Measurements from ENCODE around the gene EDEM2.
"Not testable (repeated sequence)": the region's sequence is repeated elsewhere in the genome, so short reads cannot be mapped to it uniquely, and the experiment has no call there.

EDEM2 gene

DNA sequence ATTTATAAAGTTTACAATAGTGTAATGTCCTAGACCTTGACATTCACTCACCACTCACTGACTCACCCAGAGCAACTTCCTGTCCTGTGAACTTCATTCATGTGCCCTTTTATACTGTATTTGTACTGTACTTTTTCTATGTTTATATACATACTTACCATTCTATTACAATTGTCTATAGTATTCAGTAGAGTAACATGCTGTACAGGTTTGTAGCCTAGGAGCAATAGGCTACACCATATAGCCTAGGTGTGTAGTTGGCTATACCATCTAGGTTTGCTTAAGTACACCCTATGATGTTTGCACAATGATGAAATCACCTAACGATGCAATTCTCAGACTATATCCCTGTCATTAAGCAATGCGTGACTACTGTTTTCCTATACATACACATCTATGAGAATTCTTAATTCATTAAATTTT, 17.5 kb downstream of the EDEM2 start:
- H3K4me1 ChIP-seq (ENCODE audit: control insufficient read depth, insufficient read depth, low read length), result no peaks in the 10 kb centered on the region
- H3K27me3 ChIP-seq (ENCODE audit: control insufficient read depth, insufficient read depth, low read length), result no peaks in the 10 kb centered on the region
- WGBS (ENCODE audit: insufficient coverage, insufficient read length), result 100% methylated on average over 1 of the region's 2 CpGs
- no peak for DNase-seq (ENCODE audit: low read depth, low spot score)
- no peak overlapping the region for H3K27ac ChIP-seq (ENCODE audit: low read length)
- H3K4me3 ChIP-seq (ENCODE audit: low read length), result no peak overlapping the region
- no peaks in the 10 kb centered on the region for H3K9me3 ChIP-seq (ENCODE audit: control insufficient read depth, insufficient read depth, low read length)
- peaks cover 8% of the 10 kb centered on the region for H3K36me3 ChIP-seq (ENCODE audit: control insufficient read depth, insufficient read depth, low read length)

DNA sequence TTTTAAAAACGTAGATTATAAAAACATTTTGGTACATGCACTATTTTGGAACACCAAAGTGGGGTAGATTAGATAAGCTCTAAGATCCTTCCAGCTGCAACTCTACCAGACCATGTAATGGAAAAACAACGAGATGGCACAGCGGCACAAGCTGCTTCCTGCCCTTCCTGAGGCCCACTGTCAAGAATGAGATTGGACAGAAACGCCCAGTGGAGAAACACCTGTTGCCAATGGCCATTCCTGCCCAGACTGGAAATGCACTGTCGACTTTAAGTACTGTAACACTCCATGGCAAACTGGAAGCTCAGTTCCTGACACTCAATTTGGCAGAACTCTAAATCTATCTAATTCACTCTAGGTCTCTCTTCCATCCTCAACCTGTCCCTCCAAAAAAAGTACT, 21.4 kb downstream of the EDEM2 start:
- H3K27me3 ChIP-seq (ENCODE audit: control insufficient read depth, insufficient read depth, low read length), result no peaks in the 10 kb centered on the region
- peaks cover 12% of the 10 kb centered on the region; the same call in 1 of the 2 replicates for H3K36me3 ChIP-seq (ENCODE audit: control insufficient read depth, insufficient read depth, low read length)
- H3K9me3 ChIP-seq (ENCODE audit: control insufficient read depth, insufficient read depth, low read length), result no peaks in the 10 kb centered on the region
- no peak for DNase-seq (ENCODE audit: low read depth, low spot score)
- no peak overlapping the region for H3K4me3 ChIP-seq (ENCODE audit: low read length)
- WGBS (ENCODE audit: insufficient coverage, insufficient read length), result no CpG with 5 or more reads among the region's 5 CpGs
- H3K27ac ChIP-seq (ENCODE audit: low read length), result no peak overlapping the region
- H3K4me1 ChIP-seq (ENCODE audit: control insufficient read depth, insufficient read depth, low read length), result no peaks in the 10 kb centered on the region

DNA sequence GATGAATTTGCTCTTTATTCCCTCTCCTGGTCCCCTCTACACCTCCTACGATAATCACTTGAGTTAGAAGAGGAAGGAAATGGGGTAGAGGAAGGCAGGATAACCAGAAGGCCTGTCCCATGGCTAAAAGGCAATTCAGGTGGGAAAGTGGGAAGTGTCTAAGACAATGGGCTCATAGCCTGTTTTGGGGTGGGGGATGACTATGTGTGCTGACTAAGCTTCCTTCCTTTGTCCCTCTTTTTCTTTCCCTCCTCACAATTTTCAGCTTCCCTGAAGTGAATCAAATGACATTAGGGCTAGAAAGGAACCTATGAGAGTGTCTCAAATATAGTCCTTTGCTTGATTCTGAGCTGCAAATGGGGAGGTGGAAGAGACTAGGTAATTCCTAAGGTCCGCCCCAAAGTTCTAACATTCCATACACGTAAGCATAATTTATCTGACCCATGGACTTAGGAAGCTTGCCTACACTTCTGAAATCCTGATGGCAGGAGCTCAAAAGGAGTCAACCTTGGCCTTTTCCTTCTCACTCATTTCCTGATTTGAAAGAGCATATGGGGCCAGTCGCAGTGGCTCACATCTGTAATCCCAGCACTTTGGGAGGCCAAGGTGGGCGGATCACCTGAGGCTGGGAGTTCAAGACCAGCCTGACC, 24.3 kb downstream of the EDEM2 start:
- WGBS (ENCODE audit: insufficient coverage, insufficient read length), result no CpG with 5 or more reads among the region's 5 CpGs
- H3K4me3 ChIP-seq (ENCODE audit: low read length), result no peak overlapping the region
- no peak overlapping the region for H3K27ac ChIP-seq (ENCODE audit: low read length)
- H3K9me3 ChIP-seq (ENCODE audit: control insufficient read depth, insufficient read depth, low read length), result no peaks in the 10 kb centered on the region
- H3K27me3 ChIP-seq (ENCODE audit: control insufficient read depth, insufficient read depth, low read length), result no peaks in the 10 kb centered on the region
- H3K4me1 ChIP-seq (ENCODE audit: control insufficient read depth, insufficient read depth, low read length), result no peaks in the 10 kb centered on the region
- DNase-seq (ENCODE audit: low read depth, low spot score), result no peak
- H3K36me3 ChIP-seq (ENCODE audit: control insufficient read depth, insufficient read depth, low read length), result peaks cover 12% of the 10 kb centered on the region; the same call in 1 of the 2 replicates

DNA sequence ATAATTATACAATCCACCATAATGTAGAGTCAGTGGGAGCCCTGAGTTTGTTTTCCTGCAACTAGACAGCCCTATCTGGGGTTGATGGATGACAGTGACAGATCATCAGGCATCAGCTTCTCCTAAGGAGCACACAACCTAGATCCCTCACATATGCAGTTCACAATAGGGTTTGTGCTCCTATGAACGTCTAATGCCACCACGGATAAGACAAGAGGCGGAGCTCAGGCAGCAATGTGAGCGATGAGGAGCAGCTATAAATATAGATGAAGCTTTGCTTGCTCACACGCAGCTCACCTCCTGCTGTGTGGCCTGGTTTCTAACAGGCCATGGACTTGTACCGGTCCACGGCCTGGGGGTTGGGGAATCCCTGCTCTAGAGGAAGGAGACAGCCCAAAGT, 25.9 kb downstream of the EDEM2 start:
- Histone ChIP-seq H3K9me3 (ENCODE audit: control insufficient read depth, insufficient read depth, low read length) (no peaks in the 10 kb centered on the region), H3K27ac (ENCODE audit: low read length) (no peak overlapping the region), H3K36me3 (ENCODE audit: control insufficient read depth, insufficient read depth, low read length) (peaks cover 10% of the 10 kb centered on the region; the same call in 1 of the 2 replicates), H3K4me1 (ENCODE audit: control insufficient read depth, insufficient read depth, low read length) (no peaks in the 10 kb centered on the region), H3K4me3 (ENCODE audit: low read length) (no peak overlapping the region), H3K27me3 (ENCODE audit: control insufficient read depth, insufficient read depth, low read length) (no peaks in the 10 kb centered on the region; the same call in 1 of the 2 replicates)
- WGBS (ENCODE audit: insufficient coverage, insufficient read length), result no CpG with 5 or more reads among the region's 7 CpGs
- DNase-seq (ENCODE audit: low read depth, low spot score), result no peak

DNA sequence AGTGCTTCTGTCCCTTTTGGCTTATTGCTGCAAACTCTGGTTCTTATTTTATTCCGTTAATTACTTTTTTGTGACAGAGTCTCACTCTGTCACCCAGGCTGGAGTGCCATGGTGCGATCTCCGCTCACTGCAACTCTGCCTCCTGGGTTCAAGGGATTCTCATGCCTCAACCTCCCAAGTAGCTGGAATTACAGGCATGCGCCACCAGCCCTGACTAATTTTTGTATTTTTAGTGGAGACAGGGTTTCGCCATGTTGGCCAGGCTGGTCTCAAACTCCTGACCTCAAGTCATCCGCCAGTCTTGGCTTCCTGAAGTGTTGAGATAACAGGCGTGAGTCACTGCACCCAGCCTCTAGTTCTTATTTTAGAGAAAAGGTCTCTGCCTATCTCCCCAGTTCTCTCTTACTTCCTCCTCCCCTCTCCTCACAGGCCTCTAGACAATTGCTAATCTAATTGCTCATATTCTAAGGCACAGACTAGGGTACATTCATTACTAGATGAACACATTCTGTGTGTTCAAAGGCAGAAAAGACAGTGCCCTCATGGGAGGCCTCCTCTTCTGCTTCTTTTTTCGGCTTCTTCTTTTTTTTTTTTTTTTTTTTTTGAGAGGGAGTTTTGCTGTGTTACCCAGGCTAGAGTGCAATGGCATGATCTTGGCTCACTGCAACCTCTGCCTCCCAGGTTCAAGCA, 27.0 kb downstream of the EDEM2 start:
- peaks cover 11% of the 10 kb centered on the region; the same call in 1 of the 2 replicates for H3K36me3 ChIP-seq (ENCODE audit: control insufficient read depth, insufficient read depth, low read length)
- WGBS (ENCODE audit: insufficient coverage, insufficient read length), result no CpG with 5 or more reads among the region's 8 CpGs
- no peak for DNase-seq (ENCODE audit: low read depth, low spot score)
- H3K27me3 ChIP-seq (ENCODE audit: control insufficient read depth, insufficient read depth, low read length), result no peaks in the 10 kb centered on the region; the same call in 1 of the 2 replicates
- no peaks in the 10 kb centered on the region for H3K4me1 ChIP-seq (ENCODE audit: control insufficient read depth, insufficient read depth, low read length)
- H3K4me3 ChIP-seq (ENCODE audit: low read length), result no peak overlapping the region
- no peak overlapping the region for H3K27ac ChIP-seq (ENCODE audit: low read length)
- no peaks in the 10 kb centered on the region for H3K9me3 ChIP-seq (ENCODE audit: control insufficient read depth, insufficient read depth, low read length)

DNA sequence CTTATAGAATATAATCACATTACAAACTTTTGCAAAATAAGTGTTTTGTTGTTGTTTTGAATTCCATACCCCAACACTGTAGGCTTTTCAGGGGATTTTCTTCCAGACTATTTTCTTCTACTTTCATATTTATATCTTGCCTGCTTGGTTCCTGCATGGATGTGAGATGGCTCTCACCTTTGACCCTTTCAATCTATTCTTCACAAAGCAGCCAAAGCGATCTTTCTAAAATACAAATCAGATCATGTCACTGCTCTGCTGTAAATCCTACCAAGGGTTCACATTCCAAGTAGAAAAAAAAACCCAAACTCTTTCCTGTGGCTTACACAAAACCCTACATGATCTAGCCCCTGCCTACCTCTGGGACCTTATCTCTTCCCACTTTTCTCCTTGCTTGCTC, 29.5 kb downstream of the EDEM2 start:
- no peak for DNase-seq (ENCODE audit: low read depth, low spot score)
- H3K4me3 ChIP-seq (ENCODE audit: low read length), result no peak overlapping the region
- peaks cover 5% of the 10 kb centered on the region; the same call in 1 of the 2 replicates for H3K36me3 ChIP-seq (ENCODE audit: control insufficient read depth, insufficient read depth, low read length)
- WGBS (ENCODE audit: insufficient coverage, insufficient read length), result no CpG with 5 or more reads among the region's 1 CpG
- H3K27ac ChIP-seq (ENCODE audit: low read length), result no peak overlapping the region
- no peaks in the 10 kb centered on the region; the same call in 1 of the 2 replicates for H3K27me3 ChIP-seq (ENCODE audit: control insufficient read depth, insufficient read depth, low read length)
- no peaks in the 10 kb centered on the region for H3K4me1 ChIP-seq (ENCODE audit: control insufficient read depth, insufficient read depth, low read length)
- H3K9me3 ChIP-seq (ENCODE audit: control insufficient read depth, insufficient read depth, low read length), result no peaks in the 10 kb centered on the region

DNA sequence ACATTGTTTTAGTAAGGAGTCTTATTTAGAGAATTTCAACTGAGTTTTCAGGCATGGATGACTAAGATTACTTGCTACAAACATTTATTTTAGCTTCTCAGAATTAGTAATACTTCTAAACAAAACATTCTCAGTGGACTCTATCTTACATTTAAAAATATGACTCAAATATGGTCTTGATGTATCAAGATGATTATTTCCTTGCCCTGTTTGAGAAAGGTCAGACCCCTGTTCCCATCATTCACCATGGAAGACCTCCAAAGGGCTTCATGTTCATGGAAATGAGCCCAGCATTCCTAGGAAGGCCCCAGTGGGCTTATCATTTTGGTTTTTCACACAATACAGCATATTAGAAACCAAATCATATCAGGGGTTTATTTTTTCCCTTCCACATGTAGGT, 29.9 kb downstream of the EDEM2 start:
- H3K36me3 ChIP-seq (ENCODE audit: control insufficient read depth, insufficient read depth, low read length), result peaks cover 4% of the 10 kb centered on the region; the same call in 1 of the 2 replicates
- no peak for DNase-seq (ENCODE audit: low read depth, low spot score)
- no peaks in the 10 kb centered on the region for H3K9me3 ChIP-seq (ENCODE audit: control insufficient read depth, insufficient read depth, low read length)
- H3K27me3 ChIP-seq (ENCODE audit: control insufficient read depth, insufficient read depth, low read length), result no peaks in the 10 kb centered on the region; the same call in 1 of the 2 replicates
- no peak overlapping the region for H3K4me3 ChIP-seq (ENCODE audit: low read length)
- H3K4me1 ChIP-seq (ENCODE audit: control insufficient read depth, insufficient read depth, low read length), result no peaks in the 10 kb centered on the region
- H3K27ac ChIP-seq (ENCODE audit: low read length), result no peak overlapping the region

DNA sequence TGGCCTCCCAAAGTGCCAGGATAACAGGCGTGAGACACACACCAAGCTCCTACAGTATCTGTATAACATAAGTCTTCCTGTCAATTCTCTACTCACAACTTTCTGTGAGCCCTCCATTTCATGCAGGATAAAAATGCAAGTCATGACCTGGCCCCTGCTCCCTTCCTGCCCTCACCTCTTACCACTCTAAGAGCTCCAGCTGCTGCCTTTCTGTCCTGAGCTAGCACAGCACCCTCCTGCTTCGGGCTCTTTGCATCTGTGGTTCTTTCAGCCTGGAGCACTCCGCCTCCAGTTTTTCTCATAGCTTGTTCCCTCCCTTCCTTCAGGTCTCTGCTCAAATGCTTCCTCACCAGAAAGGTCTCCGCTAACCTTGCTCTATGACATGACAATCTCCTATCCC, 30.9 kb downstream of the EDEM2 start:
- DNase-seq (ENCODE audit: low read depth, low spot score), result no peak
- Histone ChIP-seq H3K4me1 (ENCODE audit: control insufficient read depth, insufficient read depth, low read length) (no peaks in the 10 kb centered on the region), H3K4me3 (ENCODE audit: low read length) (no peak overlapping the region), H3K36me3 (ENCODE audit: control insufficient read depth, insufficient read depth, low read length) (0 out of 2 replicates have a peak, but pooled peaks cover 4% of the 10 kb centered on the region), H3K27me3 (ENCODE audit: control insufficient read depth, insufficient read depth, low read length) (no peaks in the 10 kb centered on the region; the same call in 1 of the 2 replicates), H3K27ac (ENCODE audit: low read length) (no peak overlapping the region), H3K9me3 (ENCODE audit: control insufficient read depth, insufficient read depth, low read length) (no peaks in the 10 kb centered on the region)
- WGBS (ENCODE audit: insufficient coverage, insufficient read length), result no CpG with 5 or more reads among the region's 4 CpGs

DNA sequence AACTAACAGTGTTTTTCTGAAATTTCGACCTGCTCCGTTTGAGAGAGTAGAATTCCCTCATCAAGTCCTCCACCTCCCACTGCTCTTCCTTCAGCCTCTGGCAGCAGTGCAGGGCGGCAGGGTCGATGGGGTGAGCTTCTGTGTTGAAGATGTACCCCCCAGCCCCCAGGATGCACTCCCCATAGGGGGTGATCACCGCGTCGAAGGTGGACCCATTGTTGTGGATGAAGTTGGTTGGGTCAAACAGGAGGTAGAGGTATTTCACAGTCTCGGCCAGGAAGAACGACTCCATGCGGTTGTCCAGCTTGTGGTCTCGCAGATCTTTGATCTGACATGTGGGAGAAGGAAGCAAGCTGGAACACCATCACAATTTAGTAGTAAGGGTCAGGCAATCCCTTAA, 31.5 kb downstream of the EDEM2 start:
- Histone ChIP-seq H3K4me3 (ENCODE audit: low read length) (no peak overlapping the region), H3K27me3 (ENCODE audit: control insufficient read depth, insufficient read depth, low read length) (no peaks in the 10 kb centered on the region; the same call in 1 of the 2 replicates), H3K4me1 (ENCODE audit: control insufficient read depth, insufficient read depth, low read length) (no peaks in the 10 kb centered on the region), H3K27ac (ENCODE audit: low read length) (no peak overlapping the region), H3K36me3 (ENCODE audit: control insufficient read depth, insufficient read depth, low read length) (0 out of 2 replicates have a peak, but pooled peaks cover 4% of the 10 kb centered on the region), H3K9me3 (ENCODE audit: control insufficient read depth, insufficient read depth, low read length) (no peaks in the 10 kb centered on the region)
- no CpG with 5 or more reads among the region's 11 CpGs for WGBS (ENCODE audit: insufficient coverage, insufficient read length)
- no peak for DNase-seq (ENCODE audit: low read depth, low spot score)

DNA sequence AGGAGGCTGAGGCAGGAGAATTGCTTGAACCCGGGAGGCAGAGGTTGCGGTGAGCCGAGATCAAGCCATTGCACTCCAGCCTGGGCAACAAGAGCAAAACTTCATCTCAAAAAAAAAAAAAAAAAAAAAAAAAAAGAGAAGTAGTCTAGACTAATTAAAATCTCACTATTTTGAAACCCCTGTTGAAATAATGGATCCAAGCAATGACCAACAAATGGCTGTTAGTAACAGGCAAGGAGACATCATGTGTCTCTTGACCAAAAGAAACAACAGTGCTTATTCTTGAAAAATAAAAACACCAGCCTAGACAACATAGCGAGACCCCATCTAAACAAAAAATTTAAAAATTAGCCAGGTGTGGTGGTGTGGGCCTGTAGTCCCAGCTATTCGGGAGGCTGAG, 34.9 kb downstream of the EDEM2 start:
- H3K36me3 ChIP-seq (ENCODE audit: control insufficient read depth, insufficient read depth, low read length); DNase-seq (ENCODE audit: low read depth, low spot score); H3K9me3 ChIP-seq (ENCODE audit: control insufficient read depth, insufficient read depth, low read length); H3K4me1 ChIP-seq (ENCODE audit: control insufficient read depth, insufficient read depth, low read length); H3K4me3 ChIP-seq (ENCODE audit: low read length); H3K27me3 ChIP-seq (ENCODE audit: control insufficient read depth, insufficient read depth, low read length); H3K27ac ChIP-seq (ENCODE audit: low read length): not testable (repeated sequence)
- WGBS (ENCODE audit: insufficient coverage, insufficient read length), result no CpG with 5 or more reads among the region's 5 CpGs

Data from iPS DF 6.9 (cell line).